MCF 10A (cell line): ENCODE results near the gene PTGR3. TPM values are rescaled to one million over a fixed set of nuclear protein-coding genes. Genes with fewer than 3 reads are reported as not detected.

Source experiments
- BruUV-seq: library from RNA; stranded (reverse); fragments of 400-500 nt; replicated peaks from 2 replicates; lab custom pipeline; 2021; lab: Mats Ljungman, UMichigan
- CTCF ChIA-PET: fragments of 300-600 bp; sonication (Branson Sonifier 250); formaldehyde crosslinking; extraction: SDS; loops from one replicate; lab custom pipeline; 2021; ENCODE audit warnings: antibody characterized with exemption, inconsistent platforms; lab: Yijun Ruan, JAX
- POLR2A ChIA-PET: fragments of 300-600, 350-650 bp; sonication (Branson Sonifier 250); formaldehyde crosslinking; extraction: SDS; loops from one replicate; lab custom pipeline; 2020; ENCODE audit warnings: antibody characterized with exemption, inconsistent platforms; lab: Yijun Ruan, JAX
- DNase-seq: peaks from one replicate; pipeline ENCODE4 v3.0.0-alpha.2; 2018; ENCODE audit not compliant: unreplicated experiment
- H3K27ac Mint-ChIP-seq: one replicate; pipeline ENCODE4 v1.8.0; 2022; ENCODE audit warnings: mild to moderate bottlenecking, low read depth, mixed read lengths; ENCODE audit not compliant: unreplicated experiment
- H3K27me3 Mint-ChIP-seq: one replicate; pipeline ENCODE4 v1.8.0; 2022; ENCODE audit warnings: mixed read lengths; ENCODE audit not compliant: insufficient read depth, unreplicated experiment
- H3K36me3 Mint-ChIP-seq: one replicate; pipeline ENCODE4 v1.8.0; 2022; ENCODE audit warnings: mild to moderate bottlenecking, moderate library complexity, mixed read lengths; ENCODE audit not compliant: insufficient read depth, unreplicated experiment
- H3K4me1 Mint-ChIP-seq: one replicate; pipeline ENCODE4 v1.8.0; 2022; ENCODE audit warnings: mixed read lengths; ENCODE audit not compliant: insufficient read depth, unreplicated experiment
- H3K4me3 Mint-ChIP-seq: one replicate; pipeline ENCODE4 v1.8.0; 2022; ENCODE audit warnings: mild to moderate bottlenecking, moderate library complexity, mixed read lengths; ENCODE audit not compliant: unreplicated experiment
- H3K9me3 Mint-ChIP-seq: one replicate; pipeline ENCODE4 v1.8.0; 2022; ENCODE audit warnings: mixed read lengths; ENCODE audit not compliant: unreplicated experiment
- intact Hi-C: fragments of 100-400 bp; cut with micrococcal nuclease; formaldehyde crosslinking; loops from 2 replicates; pipeline ENCODE4 v1.14.1; 2022
- total RNA-seq: library from RNA; stranded (reverse); gene quantifications from 2 replicates; pipeline ENCODE4 v1.2.3, GENCODE V29; 2022
- TF ChIP-seq, protein P1 (sequence below): fragments of 200-600 bp; IDR thresholded peaks from one replicate; pipeline ENCODE4 v1.8.0; 2022; ENCODE audit warnings: antibody characterized with exemption, mild to moderate bottlenecking; ENCODE audit not compliant: unreplicated experiment

Gene PTGR3
- total RNA-seq, 1 experiment from 2014 or later: 20.6 TPM

DNA sequence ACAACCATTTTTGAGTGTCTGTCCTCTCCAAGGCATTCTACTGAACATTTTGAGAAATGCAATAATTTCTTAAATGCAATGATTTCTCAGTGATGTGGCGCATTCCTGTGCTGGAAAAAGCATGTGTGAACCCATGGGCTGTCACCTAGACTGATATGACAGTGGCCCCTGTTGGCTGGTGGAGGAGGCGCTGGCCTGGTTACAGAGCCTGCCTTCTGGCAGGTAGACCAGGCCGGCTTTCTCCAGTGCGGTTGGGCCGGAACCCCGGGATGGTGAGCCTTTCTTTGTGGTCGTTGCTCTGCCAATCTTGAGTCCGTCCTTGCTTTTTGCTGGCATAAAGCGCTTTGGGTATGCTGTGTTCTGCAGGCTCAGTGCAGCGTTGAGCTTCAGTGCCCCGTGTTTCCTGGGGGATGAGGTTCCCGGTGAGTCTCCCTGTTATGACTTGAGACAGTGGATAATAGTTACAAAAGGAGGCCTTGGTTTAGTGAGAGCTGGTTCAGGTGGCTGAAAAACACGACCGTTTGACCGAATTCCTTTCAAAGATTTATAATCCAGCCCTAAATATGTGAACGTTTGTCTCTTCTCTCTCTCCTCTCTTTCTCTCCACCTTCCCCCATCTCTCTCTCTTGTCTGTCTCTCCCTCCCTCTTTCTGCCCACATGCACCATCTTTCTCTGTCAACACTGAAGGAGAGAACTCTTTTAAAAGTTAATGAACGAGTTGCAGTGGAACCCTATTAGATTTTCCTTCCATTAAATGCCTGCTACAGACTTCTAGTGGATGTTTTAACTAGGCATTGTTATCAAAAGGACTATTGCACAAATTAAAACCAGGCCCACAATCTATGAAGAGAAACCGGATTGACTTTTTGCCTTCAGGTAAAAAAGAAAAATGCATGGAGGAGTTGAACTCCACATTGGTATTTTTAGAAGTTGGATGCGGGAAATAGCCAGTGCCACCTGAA lies 35.7 kb upstream of the PTGR3 start:
- BruUV-seq: no TSS peak
- CTCF ChIA-PET: interaction anchor here (0.6 to 1.6 kb wide), 2 partner anchors 235 to 569 kb away, joined by 3 read pairs; no protein-coding TSS in a partner anchor
- no peak for DNase-seq
- H3K4me1 Mint-ChIP-seq: peaks cover 20% of the 10 kb centered on the region
- intact Hi-C loops: loop anchor here (5.0 kb wide), 2 partner anchors 32 to 233 kb away; partner anchors contain the start of gene TSHZ1
- no peaks in the 10 kb centered on the region for H3K36me3 Mint-ChIP-seq
- no peak overlapping the region for H3K4me3 Mint-ChIP-seq
- POLR2A ChIA-PET: interaction anchor here (1.1 to 3.2 kb wide), 2 partner anchors 29 to 35 kb away, joined by 3 to 18 read pairs; partner anchors contain the start of genes PTGR3 and TSHZ1
- H3K27me3 Mint-ChIP-seq: no peaks in the 10 kb centered on the region
- TF ChIP-seq, protein P1, sequence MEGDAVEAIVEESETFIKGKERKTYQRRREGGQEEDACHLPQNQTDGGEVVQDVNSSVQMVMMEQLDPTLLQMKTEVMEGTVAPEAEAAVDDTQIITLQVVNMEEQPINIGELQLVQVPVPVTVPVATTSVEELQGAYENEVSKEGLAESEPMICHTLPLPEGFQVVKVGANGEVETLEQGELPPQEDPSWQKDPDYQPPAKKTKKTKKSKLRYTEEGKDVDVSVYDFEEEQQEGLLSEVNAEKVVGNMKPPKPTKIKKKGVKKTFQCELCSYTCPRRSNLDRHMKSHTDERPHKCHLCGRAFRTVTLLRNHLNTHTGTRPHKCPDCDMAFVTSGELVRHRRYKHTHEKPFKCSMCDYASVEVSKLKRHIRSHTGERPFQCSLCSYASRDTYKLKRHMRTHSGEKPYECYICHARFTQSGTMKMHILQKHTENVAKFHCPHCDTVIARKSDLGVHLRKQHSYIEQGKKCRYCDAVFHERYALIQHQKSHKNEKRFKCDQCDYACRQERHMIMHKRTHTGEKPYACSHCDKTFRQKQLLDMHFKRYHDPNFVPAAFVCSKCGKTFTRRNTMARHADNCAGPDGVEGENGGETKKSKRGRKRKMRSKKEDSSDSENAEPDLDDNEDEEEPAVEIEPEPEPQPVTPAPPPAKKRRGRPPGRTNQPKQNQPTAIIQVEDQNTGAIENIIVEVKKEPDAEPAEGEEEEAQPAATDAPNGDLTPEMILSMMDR: no peak
- H3K9me3 Mint-ChIP-seq: no peaks in the 10 kb centered on the region
- no peak overlapping the region for H3K27ac Mint-ChIP-seq

- intact Hi-C loops: no loop called here
- ChIA-PET CTCF (interaction anchor here (0.7 kb wide), 1 partner anchor 31 kb away, joined by 3 read pairs; the partner anchor contains the start of gene TSHZ1), POLR2A (no interaction called here)
- TF ChIP-seq, protein P1: no peak
- H3K27me3 Mint-ChIP-seq: no peaks in the 10 kb centered on the region
- H3K9me3 Mint-ChIP-seq: no peaks in the 10 kb centered on the region
- no peak overlapping the region for H3K27ac Mint-ChIP-seq
- peaks cover 15% of the 10 kb centered on the region for H3K4me1 Mint-ChIP-seq
- no peak for DNase-seq
- H3K36me3 Mint-ChIP-seq: no peaks in the 10 kb centered on the region
- no peak overlapping the region for H3K4me3 Mint-ChIP-seq
- BruUV-seq: no TSS peak
Measured at GRCh38 chr18:75241705-75242104, 32.8 kb upstream of the PTGR3 start.

GRCh38 chr18:75240433-75240832 lies 31.5 kb upstream of the PTGR3 start:
- ChIA-PET POLR2A (interaction anchor here (1.3 kb wide), 1 partner anchor 31 kb away, joined by 5 read pairs; the partner anchor contains the start of gene PTGR3), CTCF (interaction anchor here (0.6 to 1.0 kb wide), 2 partner anchors 10 to 260 kb away, joined by 3 to 4 read pairs; no protein-coding TSS in a partner anchor)
- intact Hi-C loops: no loop called here
- H3K27ac Mint-ChIP-seq: no peak overlapping the region
- TF ChIP-seq, protein P1: no peak
- H3K4me3 Mint-ChIP-seq: no peak overlapping the region
- H3K27me3 Mint-ChIP-seq: no peaks in the 10 kb centered on the region
- DNase-seq: no peak
- peaks cover 6% of the 10 kb centered on the region for H3K36me3 Mint-ChIP-seq
- no TSS peak for BruUV-seq
- peaks cover 6% of the 10 kb centered on the region for H3K4me1 Mint-ChIP-seq
- H3K9me3 Mint-ChIP-seq: no peaks in the 10 kb centered on the region

- CTCF ChIA-PET: interaction anchor here (0.6 kb wide), 1 partner anchor 312 kb away, joined by 3 read pairs; no protein-coding TSS in a partner anchor
- intact Hi-C loops: no loop called here
- TF ChIP-seq, protein P1: no peak
- H3K4me1 Mint-ChIP-seq: no peaks in the 10 kb centered on the region
- no peak overlapping the region for H3K27ac Mint-ChIP-seq
- H3K36me3 Mint-ChIP-seq: peaks cover 7% of the 10 kb centered on the region
- no peaks in the 10 kb centered on the region for H3K27me3 Mint-ChIP-seq
- DNase-seq: no peak
- BruUV-seq: no TSS peak
- H3K4me3 Mint-ChIP-seq: no peak overlapping the region
- no peaks in the 10 kb centered on the region for H3K9me3 Mint-ChIP-seq
- POLR2A ChIA-PET: no interaction called here
Measured at GRCh38 chr18:75238786-75239185, 29.8 kb upstream of the PTGR3 start.
